DND-41 (cell line): Measurements from ENCODE around the gene IPO11.

Experiments
- ATAC-seq: fragments of 200-7000 bp; cut with Tn5 transposase; 3 replicates; pipeline ENCODE4 v1.9.1; 2021; ENCODE audit warnings: low read depth; ENCODE audit not compliant: insufficient read depth
- DNase-seq: peaks from one replicate; pipeline ENCODE4 v3.0.0-alpha.2; 2020
- H2AFZ ChIP-seq: 2 replicates; pipeline ENCODE4 v1.6.0; 2012; ENCODE audit warnings: low read depth, low read length
- H3K27ac ChIP-seq: 2 replicates; pipeline ENCODE4 v1.5.1; 2012; ENCODE audit warnings: low read length, inconsistent platforms
- H3K27me3 ChIP-seq: fragments of 200-600 bp; sonication (generic); 2 replicates; pipeline ENCODE4 v1.6.0; 2012; ENCODE audit warnings: low read length, mild to moderate bottlenecking, inconsistent platforms; ENCODE audit not compliant: insufficient read depth, poor library complexity
- H3K36me3 ChIP-seq: 2 replicates; pipeline ENCODE4 v1.5.1; 2012; ENCODE audit warnings: low read length, inconsistent platforms; ENCODE audit not compliant: insufficient read depth
- H3K4me1 ChIP-seq: 2 replicates; pipeline ENCODE4 v1.5.1; 2012; ENCODE audit warnings: mild to moderate bottlenecking, low read length; ENCODE audit not compliant: insufficient read depth
- H3K4me2 ChIP-seq: 2 replicates; pipeline ENCODE4 v1.6.0; 2012; ENCODE audit warnings: mild to moderate bottlenecking, moderate library complexity, low read length, inconsistent platforms; ENCODE audit not compliant: insufficient read depth
- H3K4me3 ChIP-seq, 2 experiments: fragments of 200-600 bp in 1 of 2; shearing (Covaris generic) in 1 of 2; 2 replicates each; pipeline ENCODE4 v1.5.1; 2012 to 2016; ENCODE audit warnings: inconsistent platforms in 2 of 2, low read length in 2 of 2, mild to moderate bottlenecking in 2 of 2, low read depth in 1 of 2, moderate library complexity in 1 of 2
- H3K79me2 ChIP-seq: 2 replicates; pipeline ENCODE4 v1.6.0; 2012; ENCODE audit warnings: low read length, inconsistent platforms; ENCODE audit not compliant: insufficient read depth
- H3K9ac ChIP-seq: 2 replicates; pipeline ENCODE4 v1.6.0; 2012; ENCODE audit warnings: low read depth, mild to moderate bottlenecking, inconsistent platforms, low read length, moderate library complexity
- H3K9me3 ChIP-seq: 2 replicates; pipeline ENCODE4 v1.5.1; 2012; ENCODE audit warnings: low read length, moderate library complexity, mild to moderate bottlenecking, inconsistent platforms; ENCODE audit not compliant: insufficient read depth, severe bottlenecking
- H4K20me1 ChIP-seq: 2 replicates; pipeline ENCODE4 v1.6.0; 2012; ENCODE audit warnings: low read length; ENCODE audit not compliant: insufficient read depth
- CTCF ChIP-seq: IDR thresholded peaks from 2 replicates; pipeline ENCODE4 v1.5.1; 2012; ENCODE audit warnings: borderline replicate concordance, low read length, moderate library complexity, mild to moderate bottlenecking; ENCODE audit not compliant: poor library complexity, severe bottlenecking; ENCODE audit errors: extremely low read depth
- EZH2 ChIP-seq: IDR thresholded peaks from 3 replicates; pipeline ENCODE4 v1.6.1; 2012; ENCODE audit warnings: borderline replicate concordance, low read depth, mild to moderate bottlenecking, moderate library complexity, low read length, inconsistent platforms; ENCODE audit not compliant: severe bottlenecking

The IPO11 gene

GRCh38 chr5:62572918-62573514 is 160.5 kb downstream of the IPO11 start:
- TF ChIP-seq CTCF (no peak), EZH2 (no peak)

GRCh38 chr5:62574599-62574998 is 162.0 kb downstream of the IPO11 start:
- Histone ChIP-seq H3K4me2 (no peak overlapping the region), H3K4me1 (peaks cover 14% of the 10 kb centered on the region), H3K36me3 (no peaks in the 10 kb centered on the region; the same call in 1 of the 2 replicates), H3K79me2 (no peaks in the 10 kb centered on the region), H2AFZ (no peak overlapping the region), H3K9me3 (no peaks in the 10 kb centered on the region), H4K20me1 (no peaks in the 10 kb centered on the region), H3K9ac (no peak overlapping the region), H3K27ac (no peak overlapping the region), H3K4me3 (no peak overlapping the region), H3K27me3 (no peaks in the 10 kb centered on the region)
- TF ChIP-seq CTCF (no peak), EZH2 (no peak)
- ATAC-seq (no peak), DNase-seq (no peak)

More at GRCh38 chr5:62572918-62573514, 160.5 kb downstream of the IPO11 start:
- H3K4me3 ChIP-seq: no peak overlapping the region
- no peak for ATAC-seq
- H3K4me2 ChIP-seq: no peak overlapping the region
- no peak for DNase-seq
- H3K79me2 ChIP-seq: no peaks in the 10 kb centered on the region
- no peaks in the 10 kb centered on the region for H4K20me1 ChIP-seq
- no peak overlapping the region for H3K27ac ChIP-seq
- H3K27me3 ChIP-seq: no peaks in the 10 kb centered on the region
- peaks cover 4% of the 10 kb centered on the region for H3K9me3 ChIP-seq
- H3K36me3 ChIP-seq: peaks cover 10% of the 10 kb centered on the region
- H2AFZ ChIP-seq: no peak overlapping the region
- peaks cover 3% of the 10 kb centered on the region for H3K4me1 ChIP-seq
- H3K9ac ChIP-seq: no peak overlapping the region

GRCh38 chr5:62575066-62575465 is 162.5 kb downstream of the IPO11 start:
- Histone ChIP-seq H3K9me3 (no peaks in the 10 kb centered on the region), H3K9ac (no peak overlapping the region), H3K36me3 (peaks cover 3% of the 10 kb centered on the region; the same call in 1 of the 2 replicates), H3K27me3 (no peaks in the 10 kb centered on the region), H3K27ac (no peak overlapping the region), H3K4me1 (peaks cover 14% of the 10 kb centered on the region), H3K79me2 (no peaks in the 10 kb centered on the region), H2AFZ (no peak overlapping the region), H3K4me2 (no peak overlapping the region), H4K20me1 (no peaks in the 10 kb centered on the region), H3K4me3 (no peak overlapping the region)
- no peak for TF ChIP-seq EZH2
- TF ChIP-seq CTCF: no peak
- DNase-seq (no peak), ATAC-seq (no peak)
